Middle frontal gyrus (tissue), 1 donor: ENCODE measurements around the gene GATD1.
A peak's percentile ranks its signal among the peaks of the same experiment; 100 is the strongest.

ENCODE experiments used
- DNase-seq: peaks from one replicate; pipeline ENCODE4 v3.0.0-alpha.2; 2015; ENCODE audit warnings: low spot score; ENCODE audit errors: extremely low spot score

GATD1 gene

GRCh38 chr11:777288-778255, at the start of gene GATD1:
TSS of gene GATD1 (minus strand) at chr11:777487. CDS start at chr11:777462, 25 bp downstream.
- peak; percentile 80 for DNase-seq

- no peak for DNase-seq
Observed at GRCh38 chr11:826836-827145, 49.5 kb upstream of the GATD1 start.

GRCh38 chr11:826227-826621, 48.9 kb upstream of the GATD1 start:
- no peak for DNase-seq

DNA sequence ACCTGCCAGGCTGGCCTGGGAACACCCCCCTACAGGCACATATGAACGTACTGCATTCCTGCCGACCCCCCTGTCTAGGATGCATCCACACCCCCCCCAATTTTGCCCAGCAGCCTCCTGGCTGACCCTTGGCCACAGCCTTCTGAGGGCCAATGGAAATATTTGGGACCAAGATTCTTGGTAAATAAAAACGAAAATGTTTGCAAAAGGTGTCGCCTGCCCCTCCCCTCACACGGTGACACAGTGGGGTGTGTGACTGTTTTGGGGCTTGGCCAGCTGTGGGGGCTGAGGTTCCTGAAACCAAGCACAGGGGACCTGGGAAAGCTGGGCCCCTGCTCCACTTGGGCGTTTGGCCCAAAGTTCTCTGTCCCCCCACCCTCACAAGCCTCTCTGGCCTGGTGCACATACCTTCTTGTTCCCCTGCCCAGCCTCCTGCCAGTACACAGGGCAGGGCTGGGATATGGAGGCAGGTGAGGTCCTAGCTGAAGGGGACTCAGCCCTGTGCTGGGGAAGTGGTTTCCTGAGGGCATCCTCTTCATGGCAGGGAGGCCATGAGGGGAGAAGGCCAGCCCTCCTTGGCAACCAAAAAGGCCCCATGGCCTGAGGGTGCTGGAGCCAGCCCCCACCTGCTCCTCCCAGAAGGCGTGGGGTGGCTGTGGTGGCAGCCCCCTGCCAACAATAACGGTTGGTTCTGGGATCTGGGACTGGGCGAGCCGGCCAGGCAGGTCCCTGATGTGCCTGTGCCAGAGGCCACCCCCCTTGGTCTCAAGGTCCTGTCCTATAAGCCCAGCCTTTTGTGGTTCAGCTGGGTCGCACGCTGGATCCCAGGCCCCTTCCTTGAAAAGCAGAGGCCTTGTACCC, 48.3 kb upstream of the GATD1 start:
- DNase-seq, result no peak

GRCh38 chr11:824942-825341, 47.7 kb upstream of the GATD1 start:
- no peak for DNase-seq

DNA sequence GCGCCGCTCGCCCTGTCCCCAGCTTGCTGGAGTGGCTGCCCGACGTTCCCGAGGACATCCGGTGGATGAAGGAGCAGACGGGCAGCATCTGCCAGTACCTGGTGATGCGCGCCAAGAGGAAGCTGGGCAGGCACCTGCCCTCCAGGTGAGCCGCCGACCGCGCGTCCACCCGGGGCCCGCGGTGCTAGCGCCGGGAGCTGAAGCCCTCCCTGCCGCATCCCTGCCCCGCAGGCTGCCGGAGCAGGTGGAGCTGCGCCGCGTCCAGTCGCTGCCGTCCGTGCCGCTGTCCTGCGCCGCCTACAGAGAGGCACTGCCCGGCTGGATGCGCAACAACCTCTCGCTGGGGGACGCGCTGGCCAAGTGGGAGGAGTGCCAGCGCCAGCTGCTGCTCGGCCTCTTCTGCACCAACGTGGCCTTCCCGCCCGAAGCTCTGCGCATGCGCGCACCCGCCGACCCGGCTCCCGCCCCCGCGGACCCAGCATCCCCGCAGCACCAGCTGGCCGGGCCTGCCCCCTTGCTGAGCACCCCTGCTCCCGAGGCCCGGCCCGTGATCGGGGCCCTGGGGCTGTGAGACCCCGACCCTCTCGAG, 47.1 kb upstream of the GATD1 start:
- DNase-seq, result peak; percentile 33

DNA sequence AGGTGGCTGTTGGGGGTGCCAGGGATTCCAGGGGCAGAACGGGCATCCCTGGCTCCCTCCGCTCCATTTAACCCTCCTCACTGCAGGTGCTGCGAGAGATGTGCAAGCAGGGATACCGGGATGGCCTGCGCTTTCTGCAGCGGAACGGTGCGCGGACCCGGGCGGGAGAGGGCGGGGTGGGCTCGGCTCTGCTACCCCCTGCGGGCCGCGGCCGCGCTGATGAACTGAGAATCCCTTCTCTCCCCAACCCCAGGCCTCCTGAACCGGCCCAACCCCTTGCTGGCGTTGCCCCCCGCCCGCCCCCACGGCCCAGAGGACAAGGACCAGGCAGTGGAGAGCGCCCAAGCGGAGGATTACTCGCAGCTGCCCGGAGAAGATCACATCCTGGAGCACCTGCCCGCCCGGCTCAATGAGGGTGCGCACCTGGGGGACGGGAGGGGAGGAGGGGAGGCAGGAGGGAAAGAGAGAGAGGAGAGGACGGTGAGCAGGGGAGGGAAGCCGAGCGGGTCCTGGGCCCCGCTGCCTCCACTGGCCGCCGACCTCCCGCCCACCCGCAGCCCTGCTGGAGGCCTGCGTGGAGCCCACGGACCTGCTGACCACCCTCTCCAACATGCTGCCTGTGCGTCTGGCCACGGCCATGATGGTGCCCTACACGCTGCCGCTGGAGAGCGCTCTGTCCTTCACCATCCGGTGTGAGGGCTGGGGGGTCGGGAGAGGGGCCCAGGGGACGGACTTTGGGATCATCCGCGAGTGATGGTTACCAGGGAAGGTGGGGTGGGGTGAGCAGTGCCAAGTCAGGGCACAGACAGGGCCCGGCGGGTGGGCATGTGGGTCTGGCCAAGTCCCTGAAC, 46.4 kb upstream of the GATD1 start:
- no peak for DNase-seq

DNA sequence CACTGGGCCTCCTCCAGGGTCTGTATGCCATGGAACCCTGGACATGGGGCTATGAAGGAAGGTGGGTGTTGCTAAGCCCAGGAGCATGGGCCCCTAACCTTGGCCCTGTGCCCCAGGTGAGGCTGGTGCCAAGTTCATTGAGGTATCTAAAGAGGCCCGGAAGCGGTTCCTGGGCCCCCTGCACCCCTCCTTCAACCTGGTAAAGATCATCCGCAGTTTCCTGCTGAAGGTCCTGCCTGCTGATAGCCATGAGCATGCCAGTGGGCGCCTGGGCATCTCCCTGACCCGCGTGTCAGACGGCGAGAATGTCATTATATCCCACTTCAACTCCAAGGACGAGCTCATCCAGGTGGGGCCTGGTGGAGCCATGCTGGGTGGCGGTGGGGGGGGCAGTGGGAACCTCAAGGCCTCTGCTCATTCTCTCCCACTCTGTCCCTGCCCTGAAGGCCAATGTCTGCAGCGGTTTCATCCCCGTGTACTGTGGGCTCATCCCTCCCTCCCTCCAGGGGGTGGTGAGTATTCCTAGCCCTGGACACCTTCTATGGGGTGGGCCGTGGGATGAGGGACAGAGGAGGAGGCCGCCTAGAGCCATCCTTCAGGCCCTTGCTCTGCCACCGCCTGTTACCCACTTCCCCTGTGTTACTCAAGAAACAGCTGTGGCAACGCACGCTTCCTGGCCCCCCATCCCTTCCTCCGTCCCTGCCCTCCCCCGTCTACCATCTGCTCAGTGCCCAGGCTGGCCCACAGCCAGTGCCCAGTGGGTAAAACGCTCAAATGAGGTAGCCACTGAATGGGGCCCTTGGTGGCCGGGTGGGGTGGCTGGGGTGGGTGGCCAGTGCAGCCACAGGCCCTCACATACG, 44.5 kb upstream of the GATD1 start:
- DNase-seq, result no peak

GRCh38 chr11:820655-821511, 43.6 kb upstream of the GATD1 start:
- no peak for DNase-seq

GRCh38 chr11:819943-820649, 42.8 kb upstream of the GATD1 start:
- no peak for DNase-seq

DNA sequence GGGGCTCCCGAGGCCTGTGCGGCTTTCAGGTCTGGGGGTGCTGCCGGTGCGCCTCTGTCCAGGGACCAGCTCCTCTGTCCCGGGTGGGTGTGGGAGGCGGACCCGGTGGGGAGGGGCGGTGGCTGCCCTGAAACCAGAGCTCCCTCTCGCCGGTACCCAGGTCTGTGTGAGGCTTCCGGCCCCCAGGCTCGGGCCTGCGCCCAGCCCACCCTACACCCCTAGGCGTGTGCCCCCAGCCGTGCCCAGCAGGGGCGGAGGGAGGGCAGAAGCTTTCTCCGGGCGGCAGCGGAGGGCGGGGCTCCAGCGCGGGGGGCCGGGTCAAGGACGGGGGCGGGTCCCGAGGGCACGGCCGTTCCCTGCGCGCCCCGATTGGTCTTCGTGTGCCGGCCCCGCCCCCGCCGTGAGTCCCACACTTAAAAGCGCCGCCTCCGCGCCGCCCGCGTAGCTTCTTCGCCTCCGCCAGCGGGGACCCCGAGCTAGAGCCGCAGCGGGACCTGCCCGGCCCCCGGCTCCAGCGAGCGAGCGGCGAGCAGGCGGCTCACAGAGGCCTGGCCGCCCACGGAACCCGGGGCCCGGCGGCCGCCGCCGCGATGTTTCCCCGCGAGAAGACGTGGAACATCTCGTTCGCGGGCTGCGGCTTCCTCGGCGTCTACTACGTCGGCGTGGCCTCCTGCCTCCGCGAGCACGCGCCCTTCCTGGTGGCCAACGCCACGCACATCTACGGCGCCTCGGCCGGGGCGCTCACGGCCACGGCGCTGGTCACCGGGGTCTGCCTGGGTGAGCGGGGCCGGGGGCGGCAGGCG, 42.0 kb upstream of the GATD1 start:
- peak; percentile 84 for DNase-seq

GRCh38 chr11:818396-819128, 41.3 kb upstream of the GATD1 start, which contains the start of gene PNPLA2:
TSS of gene PNPLA2 (plus strand) at chr11:818914. CDS start at chr11:819719, 805 bp downstream.
- DNase-seq, result no peak

GRCh38 chr11:816433-816779, 39.1 kb upstream of the GATD1 start:
- no peak for DNase-seq

GRCh38 chr11:815675-816432, 38.6 kb upstream of the GATD1 start:
- no peak for DNase-seq

- DNase-seq, result no peak
Observed at GRCh38 chr11:813456-814096, 36.3 kb upstream of the GATD1 start.

DNA sequence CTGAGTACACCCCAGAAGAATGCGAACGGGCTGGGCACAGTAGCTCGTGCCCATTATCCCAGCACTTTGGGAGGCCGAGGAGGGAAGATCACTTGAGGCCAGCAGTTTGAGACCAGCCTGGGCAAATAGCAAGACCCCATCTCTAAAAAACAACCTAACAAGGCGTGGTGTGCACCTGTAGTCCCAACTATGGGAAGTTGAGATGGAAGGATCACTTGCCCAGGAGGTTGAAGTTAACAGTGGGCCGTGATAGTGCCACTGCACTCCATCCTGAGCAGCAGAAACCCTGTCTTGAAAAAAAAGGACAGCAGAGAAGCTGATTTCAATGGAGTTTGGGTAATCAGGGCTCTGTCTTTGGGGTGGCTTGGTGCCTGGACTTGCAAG, 35.8 kb upstream of the GATD1 start:
- DNase-seq, result no peak
